Embryonic facial prominence (tissue), 1 donor: ENCODE results near the gene LDB2.

Experiments used
- DNase-seq: peaks from one replicate; pipeline ENCODE4 v3.0.0-alpha.2; 2016; ENCODE audit errors: extremely low spot score

The LDB2 gene

DNA sequence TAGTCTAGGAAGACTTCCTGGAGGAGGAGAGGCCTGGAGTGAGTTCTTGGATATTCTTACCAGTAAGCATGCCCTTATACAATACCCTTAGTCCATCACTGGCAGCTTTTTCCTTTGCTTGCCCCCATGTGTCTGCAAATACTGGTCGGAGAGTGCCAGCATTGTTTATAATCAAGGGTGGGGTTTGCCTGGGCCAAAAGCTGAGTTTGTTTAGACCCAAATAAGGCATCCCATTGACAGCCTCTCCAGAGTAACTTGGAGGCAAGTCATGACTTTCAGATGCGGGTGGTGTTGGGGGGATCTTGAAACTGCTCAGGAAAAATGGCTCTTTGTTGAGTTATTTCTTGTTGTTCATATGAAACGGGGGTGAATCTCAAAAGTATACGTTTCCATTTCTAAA lies 413.7 kb downstream of the LDB2 start:
- no peak for DNase-seq

- DNase-seq = no peak
Measured at GRCh38 chr4:16483540-16483939, 414.9 kb downstream of the LDB2 start.

DNA sequence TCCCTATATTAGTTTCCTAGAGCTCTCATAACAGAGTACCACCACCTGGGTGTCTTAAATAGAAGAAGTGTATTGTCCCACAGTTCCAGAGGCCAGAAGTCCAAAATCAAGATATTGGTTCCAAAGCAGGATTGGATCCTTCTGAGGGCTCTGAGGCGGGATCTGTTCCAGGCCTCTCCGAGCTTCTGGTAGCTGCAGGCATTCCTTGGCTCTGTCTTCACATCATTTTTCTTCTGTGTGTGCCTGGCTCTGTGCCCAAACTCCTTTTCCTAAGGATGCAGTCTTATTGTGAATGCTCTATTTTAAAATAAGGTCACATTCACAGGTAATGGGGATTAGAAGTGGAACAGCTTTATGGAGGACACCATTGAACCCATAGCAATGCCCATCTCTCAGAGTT lies 418.4 kb downstream of the LDB2 start:
- no peak for DNase-seq

- DNase-seq = no peak
Measured at GRCh38 chr4:16472537-16472936, 425.9 kb downstream of the LDB2 start.

GRCh38 chr4:16467061-16467460 lies 431.4 kb downstream of the LDB2 start:
- no peak for DNase-seq

DNA sequence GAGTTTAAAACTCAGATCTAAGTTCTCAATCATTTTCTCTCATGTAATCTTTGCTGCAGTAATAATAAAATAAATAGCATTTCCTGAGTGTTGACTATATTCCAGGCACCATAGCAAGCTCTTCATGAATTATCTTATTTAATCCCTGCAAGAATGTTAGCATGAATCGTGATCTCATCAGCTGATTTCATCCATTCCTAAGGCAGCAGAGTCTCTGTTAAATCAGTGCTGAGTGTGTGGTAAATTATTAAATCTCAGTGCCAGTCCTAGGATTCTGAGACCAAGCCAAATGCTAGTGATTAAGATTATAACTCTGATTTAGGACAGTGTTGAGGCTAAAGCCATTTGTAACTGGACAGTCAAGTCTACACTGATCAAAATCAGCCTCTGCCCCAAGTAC lies 431.9 kb downstream of the LDB2 start:
- DNase-seq = no peak

DNA sequence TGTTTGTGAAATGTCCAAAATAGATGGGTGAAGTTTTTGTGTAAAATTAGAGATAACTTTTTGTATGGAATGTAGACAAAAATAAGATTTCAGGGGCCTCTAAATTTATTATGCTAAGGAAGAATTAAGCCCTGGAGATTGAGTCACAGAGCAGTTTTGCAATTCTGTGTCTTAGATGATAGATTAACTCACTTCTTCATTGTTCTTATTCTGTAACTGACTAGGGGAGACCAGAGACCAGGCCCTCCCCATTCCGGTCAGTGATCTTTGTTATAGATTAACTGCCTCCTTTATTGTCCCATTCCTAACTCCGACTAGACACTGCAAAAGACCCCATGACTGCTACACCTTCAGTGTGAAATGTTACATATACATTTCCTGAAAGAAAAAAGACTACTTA lies 433.8 kb downstream of the LDB2 start:
- no peak for DNase-seq

DNA sequence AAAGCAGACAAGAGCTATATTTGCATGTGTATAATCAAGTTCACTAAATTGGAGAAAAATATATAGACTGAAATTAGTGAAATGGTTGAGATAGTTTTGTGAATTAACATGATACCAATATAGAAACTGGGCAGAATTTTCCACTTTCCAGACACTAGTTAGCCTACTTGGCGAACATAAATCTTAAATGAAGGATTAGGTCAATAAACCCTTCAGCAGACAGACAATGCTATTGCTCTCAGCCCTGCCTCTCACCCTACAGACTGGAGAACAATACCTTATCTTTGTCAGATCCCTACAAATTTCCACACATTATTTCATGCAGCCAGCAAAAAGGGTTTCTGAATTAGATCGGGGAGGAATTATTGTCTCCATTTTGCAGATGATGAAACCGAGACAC lies 435.8 kb downstream of the LDB2 start:
- DNase-seq = no peak

GRCh38 chr4:16461362-16461761 lies 437.1 kb downstream of the LDB2 start:
- DNase-seq = no peak

DNA sequence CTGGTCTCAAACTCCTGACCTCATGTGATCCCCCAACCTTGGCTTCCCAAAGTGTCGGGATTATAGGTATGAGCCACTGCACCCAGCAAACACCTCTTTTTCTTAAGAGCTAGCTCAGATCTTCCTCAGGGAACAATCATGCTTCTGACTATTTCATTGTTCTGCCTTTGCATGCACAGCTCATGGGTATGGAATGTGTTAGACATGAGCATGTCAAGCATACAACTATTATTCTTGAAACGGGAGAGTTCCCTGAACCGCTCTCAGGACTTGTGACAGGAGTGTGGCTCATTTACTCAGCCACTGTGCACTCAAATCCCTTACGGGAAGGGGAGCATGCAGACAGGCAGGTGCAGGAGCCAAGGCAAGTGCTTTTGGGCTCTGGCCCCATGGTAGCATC lies 440.5 kb downstream of the LDB2 start:
- no peak for DNase-seq
